GM12873 (cell line): ENCODE measurements around the gene HCRTR1.

Source experiments
- TF ChIP-seq, protein P1 (sequence below): IDR thresholded peaks from 2 replicates; pipeline ENCODE4 v1.5.1; 2012; ENCODE audit warnings: low read depth, mild to moderate bottlenecking, moderate library complexity, low read length, control low read depth; ENCODE audit not compliant: insufficient read depth; ENCODE audit errors: missing control alignments

The HCRTR1 gene

DNA sequence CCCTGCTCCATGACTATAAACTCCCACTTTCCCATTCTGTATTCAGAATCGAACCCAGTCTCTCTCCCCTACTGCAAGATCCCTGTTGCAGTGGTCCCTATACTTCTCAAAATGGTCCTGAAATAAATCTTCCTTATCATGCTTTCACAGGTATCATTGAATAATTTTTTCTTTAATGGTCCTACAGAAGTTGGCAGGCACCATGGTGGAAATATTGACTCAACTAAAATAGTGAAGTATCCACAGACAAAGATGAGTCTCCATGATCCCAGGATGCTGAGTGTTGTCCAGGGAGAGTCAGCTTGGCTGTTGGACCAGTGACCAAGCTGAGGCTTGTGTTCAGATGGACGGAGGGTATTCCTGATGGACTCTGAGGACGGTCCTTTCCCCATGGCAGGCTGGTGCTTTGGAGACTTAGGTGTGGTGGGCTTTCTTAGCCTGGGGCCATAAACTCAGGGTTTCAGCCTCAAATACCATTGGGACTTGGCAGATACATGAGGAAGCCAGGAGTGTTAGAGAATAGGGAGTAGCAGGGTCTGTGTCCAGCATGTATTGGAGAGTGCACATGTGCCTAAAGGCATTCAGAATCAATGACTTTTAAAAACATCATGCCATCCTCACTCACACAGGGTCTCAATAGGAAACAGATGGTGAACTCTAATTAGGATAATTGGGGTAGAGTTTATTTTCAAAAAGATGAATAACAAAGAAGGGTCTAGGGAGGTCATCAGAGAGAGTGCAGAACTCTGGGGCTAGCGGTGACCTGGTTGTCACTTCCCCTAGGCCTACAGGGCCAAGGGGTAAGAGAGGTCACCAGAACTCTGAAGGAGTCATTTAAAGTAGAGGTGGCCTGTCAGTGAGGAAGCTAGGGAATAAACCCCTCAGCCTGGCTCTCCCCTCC, 21.4 kb upstream of the HCRTR1 start:
- TF ChIP-seq, protein P1, sequence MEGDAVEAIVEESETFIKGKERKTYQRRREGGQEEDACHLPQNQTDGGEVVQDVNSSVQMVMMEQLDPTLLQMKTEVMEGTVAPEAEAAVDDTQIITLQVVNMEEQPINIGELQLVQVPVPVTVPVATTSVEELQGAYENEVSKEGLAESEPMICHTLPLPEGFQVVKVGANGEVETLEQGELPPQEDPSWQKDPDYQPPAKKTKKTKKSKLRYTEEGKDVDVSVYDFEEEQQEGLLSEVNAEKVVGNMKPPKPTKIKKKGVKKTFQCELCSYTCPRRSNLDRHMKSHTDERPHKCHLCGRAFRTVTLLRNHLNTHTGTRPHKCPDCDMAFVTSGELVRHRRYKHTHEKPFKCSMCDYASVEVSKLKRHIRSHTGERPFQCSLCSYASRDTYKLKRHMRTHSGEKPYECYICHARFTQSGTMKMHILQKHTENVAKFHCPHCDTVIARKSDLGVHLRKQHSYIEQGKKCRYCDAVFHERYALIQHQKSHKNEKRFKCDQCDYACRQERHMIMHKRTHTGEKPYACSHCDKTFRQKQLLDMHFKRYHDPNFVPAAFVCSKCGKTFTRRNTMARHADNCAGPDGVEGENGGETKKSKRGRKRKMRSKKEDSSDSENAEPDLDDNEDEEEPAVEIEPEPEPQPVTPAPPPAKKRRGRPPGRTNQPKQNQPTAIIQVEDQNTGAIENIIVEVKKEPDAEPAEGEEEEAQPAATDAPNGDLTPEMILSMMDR: no peak

DNA sequence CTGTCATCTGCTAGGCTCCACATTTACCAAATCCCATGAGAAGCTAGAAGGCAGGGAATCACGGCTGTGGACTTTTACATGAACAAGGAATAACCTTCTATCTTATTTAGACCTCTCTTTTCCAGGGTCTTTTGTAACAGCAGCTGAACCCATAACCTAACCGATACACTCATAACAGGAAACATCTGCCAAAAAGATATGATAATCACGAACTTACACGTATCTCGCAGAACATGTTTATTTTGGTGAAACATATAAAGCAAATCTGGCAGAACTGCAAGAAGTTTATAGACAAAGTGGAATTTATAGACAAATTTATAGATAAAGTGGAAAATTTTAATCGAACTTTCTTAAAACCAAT, 20.8 kb upstream of the HCRTR1 start:
- TF ChIP-seq, protein P1: no peak

DNA sequence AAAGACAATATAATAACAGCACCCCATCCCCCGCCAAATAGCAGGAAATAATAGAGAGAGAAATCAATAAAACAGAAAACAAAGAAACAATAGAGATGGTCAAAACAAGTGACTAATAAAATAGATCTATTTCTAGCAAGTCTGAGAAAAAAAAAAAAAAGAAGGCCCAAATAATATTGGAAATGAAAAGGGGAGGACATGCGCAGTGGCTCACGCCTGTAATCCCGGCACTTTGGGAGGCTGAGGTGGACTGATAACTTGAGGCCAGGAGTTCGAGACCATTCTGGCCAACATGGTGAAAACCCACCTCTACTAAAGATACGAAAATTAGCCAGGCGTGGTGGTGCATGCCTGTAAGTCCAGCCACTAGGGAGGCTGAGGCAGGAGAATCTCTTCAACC, 18.5 kb upstream of the HCRTR1 start:
- TF ChIP-seq, protein P1: no peak

DNA sequence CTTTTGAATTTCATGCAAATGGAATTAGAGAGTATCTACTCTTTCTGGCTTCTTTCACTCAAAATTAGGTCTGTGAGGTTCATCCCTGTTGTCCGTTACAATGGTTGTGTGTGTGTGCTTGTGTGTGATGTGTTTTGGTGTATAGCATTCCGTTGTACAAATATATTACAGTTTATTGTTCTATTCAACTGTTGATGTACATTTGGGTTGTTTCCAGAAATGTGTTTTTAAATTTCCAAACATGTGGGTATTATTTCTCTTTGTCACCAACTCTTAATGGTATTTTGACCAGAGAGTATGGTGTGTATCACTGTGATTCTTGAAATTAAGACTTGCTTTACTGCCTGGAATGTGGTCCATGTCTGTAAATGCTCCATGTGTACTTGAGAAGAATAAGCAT, 16.8 kb upstream of the HCRTR1 start:
- TF ChIP-seq, protein P1: no peak

DNA sequence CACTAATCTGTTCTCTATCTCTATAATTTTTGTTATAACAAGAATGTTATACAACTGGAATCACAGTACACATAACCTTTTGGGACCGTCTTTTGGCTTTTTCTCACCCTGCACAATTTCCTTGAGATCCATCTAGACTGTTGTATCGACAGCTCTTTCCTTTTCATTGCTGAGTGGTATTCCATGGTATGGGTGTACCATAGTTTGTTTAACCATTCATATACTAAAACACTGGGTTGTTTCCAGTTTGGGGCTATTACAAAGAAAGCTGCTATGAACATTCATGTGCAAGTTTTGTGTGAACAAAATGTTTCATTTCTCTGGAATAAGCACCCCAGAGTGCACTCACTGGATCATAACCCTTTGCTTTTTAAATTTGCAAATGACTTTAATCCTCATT, 15.4 kb upstream of the HCRTR1 start:
- TF ChIP-seq, protein P1: no peak

DNA sequence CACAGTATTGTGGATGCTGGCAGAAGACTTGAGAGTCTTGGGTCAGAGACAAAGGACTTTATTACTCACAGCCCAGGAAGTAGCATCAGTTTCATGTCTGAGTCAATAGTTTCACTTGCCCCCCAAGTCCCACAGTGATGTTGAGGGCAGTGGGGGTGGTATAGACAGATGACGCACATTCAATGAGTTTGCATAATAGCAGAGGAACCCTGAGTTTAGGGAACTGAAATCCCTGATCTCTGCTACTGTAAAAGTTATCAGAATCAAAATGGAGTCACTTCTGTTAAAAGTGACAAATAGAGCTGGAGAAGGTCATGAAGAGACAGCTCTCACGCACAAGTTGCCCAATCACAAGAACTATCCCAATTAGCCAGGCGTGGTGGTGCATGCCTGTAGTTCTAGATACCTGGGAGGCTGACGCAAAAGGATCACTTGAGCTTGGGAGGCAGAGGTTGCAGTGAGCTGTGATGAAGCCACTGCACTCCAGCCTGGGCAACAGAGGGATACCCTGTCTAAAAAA, 11.5 kb upstream of the HCRTR1 start:
- TF ChIP-seq, protein P1: no peak

DNA sequence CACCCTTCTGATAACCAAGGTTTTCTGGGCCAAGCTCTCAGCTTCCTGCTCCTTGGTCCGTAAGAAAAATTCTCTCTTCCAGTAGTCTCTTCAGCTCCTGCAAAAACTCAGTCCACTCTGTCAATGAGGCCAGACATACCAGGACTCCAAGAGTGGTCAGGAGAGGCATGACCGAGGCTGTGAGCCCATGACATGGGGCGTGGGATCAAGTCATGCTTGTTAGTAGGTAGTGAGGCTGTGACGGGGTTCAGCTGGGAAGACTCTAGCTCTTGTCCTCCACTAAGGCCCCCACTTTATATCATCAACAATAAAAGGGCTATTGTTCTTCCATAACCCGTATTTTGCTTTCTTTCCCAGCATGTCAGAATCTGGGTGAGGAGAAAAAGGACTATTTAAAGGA, 10.1 kb upstream of the HCRTR1 start:
- TF ChIP-seq, protein P1: no peak
